SKM-1 (cell line): ENCODE data around the gene PLEKHO1.

ENCODE experiments used
- DNase-seq: peaks from one replicate; lab custom pipeline; 2025; ENCODE audit not compliant: unreplicated experiment; lab: John Stamatoyannopoulos, UW

The PLEKHO1 gene

DNA sequence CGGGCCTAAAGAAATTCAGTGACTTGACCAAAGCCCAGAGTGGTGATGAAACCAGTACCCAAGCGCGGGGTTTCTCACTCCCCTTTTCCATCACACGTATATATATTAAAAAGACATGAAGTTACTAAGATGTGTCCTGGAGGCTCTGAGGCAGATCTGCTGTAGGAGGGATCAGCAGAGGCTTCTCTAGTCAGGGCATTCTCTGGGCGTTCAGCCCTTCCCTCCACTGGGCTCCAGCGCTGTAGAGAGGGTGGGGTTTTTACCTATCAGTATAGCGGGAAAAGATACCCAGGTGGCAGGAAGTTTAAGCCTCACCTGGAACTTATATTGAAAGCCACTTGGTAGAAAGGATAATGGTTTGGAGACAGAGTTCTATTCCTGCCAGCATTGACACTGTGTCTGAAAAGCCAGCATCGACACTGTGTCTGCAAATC is 862 bp upstream of the PLEKHO1 start:
- no peak for DNase-seq

- DNase-seq, result no peak
These were observed 661 bp downstream of the PLEKHO1 start for GRCh38 chr1:150150133-150151021.

DNA sequence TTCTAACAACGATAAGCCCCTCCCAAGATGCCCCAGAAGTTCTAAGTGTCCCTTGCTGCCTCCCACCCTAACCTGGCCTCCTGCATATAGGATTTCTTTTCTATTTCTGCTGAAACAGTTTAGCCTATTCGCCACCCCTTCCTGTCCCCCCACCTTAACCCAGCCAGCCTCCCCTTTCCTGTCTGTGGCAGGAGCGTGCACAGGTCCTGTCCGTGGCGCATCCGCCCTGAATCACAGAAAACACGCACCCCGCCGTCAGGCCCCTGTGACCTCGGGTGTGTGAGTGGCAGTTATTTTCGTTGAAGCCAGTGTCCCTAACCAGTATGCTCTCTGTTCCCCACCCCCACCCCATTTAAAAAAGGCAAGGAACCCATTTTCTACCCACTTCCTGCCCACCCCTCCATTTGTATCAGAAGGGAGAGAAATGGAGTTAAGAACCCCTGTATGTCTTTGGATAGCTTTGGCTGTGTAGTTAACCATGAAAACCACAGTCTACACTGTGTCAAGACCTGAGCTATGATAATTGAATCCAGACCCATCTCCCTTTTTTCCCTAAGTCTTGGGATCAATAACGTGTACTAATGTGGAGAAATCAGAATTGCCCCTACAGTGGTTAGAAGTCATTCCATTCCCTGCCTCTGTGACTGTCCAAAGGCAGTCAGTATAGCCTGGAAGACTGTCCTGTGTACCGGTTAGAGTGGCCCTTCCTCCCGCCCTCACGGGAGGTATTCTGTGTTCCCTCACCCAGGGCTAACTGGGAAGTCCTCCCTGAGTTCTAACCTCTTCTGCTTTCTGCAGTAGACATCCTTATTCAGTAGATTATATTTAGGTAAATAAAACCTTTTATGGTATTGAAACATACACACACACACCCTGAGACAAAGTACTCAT is 1.8 kb downstream of the PLEKHO1 start:
- no peak for DNase-seq

GRCh38 chr1:150152182-150152536 is 2.4 kb downstream of the PLEKHO1 start:
- no peak for DNase-seq

GRCh38 chr1:150152772-150153456 is 3.2 kb downstream of the PLEKHO1 start:
- DNase-seq, result no peak

DNA sequence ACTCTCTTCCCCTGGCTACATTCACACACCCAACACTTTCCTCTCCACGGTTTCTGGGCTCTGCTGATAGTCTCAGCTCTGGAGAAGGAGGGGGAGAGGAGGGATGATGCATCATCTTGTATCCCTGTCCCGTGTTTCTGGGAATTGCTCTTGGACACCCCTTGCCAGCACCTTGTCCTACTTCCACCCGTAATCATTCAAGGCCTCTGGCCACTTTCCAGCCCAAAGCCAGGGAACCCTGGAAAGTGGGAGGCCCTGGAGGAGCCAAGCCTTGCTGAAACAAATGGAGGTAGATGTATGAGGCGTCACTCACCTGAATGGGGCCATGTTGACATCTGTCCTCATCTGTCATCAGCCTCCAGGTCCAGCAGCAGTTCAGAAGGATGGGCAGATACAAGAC is 4.4 kb downstream of the PLEKHO1 start:
- no peak for DNase-seq

DNA sequence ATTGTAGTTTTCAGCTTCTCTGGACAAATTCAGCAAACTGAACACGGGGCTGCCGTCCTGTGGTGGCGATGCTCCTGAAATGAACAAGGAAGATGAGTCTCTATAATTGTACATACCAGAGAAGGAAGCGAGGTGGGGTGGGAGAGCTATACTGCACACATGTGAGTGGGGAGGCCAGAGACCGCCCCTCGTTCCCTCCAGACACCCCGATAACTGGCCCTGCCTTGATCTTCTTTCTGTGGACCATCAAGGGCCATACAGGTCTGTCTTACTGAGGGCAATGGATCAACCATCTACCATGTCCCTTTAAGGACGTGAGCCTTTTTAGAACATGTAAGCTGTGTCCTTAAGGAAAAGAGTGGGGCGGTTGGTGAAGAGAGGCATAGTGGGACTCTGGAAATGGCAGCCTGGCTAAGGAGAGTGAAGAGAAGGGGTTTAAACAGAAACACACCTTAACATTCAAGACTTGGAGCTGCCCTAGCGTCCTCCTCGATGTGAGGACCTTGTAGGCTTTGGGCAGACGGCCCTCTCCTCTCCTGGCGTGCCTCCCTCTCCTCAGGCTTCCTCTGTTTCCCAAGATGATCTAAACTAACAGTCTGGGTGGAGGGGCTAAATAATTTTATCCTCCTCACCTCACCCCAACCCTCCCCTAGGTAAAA is 5.8 kb downstream of the PLEKHO1 start:
- no peak for DNase-seq

DNA sequence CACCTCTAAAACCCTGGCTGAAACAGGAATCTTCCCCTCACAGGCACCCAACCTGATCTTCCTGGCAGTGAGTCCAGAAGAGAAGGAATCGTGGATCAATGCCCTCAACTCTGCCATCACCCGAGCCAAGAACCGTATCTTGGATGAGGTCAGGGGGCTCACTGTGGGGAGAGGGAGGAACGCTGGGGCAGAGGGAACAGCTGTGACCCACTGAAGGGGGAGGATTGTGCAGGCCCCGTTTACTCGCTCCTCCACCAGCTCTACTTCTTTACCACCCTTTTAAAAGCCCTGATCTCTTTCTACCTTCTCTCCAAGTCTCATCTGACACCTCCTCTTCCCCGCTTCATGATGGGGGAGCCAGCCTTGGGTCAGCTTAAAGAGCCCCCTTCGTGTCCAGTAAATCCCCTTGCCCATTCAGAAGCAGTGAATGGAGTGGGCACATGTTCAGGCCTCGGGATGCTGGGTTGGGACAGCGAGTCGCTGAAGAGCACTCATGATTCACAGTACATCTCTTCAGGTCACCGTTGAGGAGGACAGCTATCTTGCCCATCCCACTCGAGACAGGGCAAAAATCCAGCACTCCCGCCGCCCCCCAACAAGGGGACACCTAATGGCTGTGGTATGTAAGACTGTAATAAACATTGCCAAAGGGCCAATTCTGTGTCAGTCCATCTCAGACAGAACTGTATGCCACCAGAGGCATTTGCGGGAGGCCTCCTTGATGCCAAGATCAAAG is 7.3 kb downstream of the PLEKHO1 start:
- DNase-seq, result no peak

DNA sequence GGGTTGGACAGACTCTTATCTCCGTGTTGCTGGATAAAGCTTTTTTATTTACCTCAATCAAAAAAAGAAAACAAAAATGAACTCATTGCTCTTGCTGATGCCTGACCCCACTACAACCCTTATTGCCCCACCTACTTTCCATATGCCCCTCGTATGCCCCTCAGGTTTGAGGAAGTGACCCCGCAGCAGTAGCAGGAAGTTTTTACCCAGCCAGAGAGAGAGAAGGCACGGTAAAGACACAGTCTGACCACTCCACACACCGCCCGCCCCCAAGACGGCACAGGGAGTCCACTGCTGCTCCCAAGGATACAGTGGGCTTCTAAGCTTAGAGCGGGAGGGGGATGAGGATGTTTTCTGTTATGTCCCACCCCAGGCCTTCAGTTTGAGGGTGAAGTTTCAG is 9.8 kb downstream of the PLEKHO1 start:
- DNase-seq, result peak; percentile 72

DNA sequence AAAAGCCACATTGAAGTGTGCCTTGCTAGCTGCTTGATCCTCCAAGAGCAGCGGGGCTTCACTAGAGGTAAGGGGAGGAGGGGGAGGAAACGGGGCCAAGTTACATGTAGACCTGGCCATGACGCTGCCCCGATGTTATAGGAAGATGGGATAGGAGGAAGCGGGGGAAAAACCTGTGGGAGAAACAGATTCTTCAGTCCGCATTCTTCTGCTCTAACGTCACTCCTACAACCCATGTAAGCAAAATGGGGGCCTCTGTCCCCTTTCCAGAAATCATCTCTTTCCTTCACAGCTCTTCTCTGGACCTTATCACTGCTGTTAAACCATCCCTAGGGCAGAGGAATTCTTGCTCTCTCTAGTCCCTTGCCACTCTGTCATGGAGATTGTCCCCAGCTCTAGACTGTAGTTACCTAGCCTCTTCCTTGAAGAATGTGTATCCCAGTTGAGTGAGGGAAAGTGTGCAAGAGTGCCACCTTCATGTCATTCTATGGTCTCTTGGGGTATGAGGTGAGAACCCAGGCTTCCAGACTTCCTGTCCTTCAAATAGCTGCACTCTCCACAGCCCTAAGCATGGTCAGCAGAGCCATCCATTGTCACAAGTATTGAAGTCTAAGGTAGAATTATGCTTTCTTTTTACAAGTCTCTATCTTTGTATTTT is 11.4 kb downstream of the PLEKHO1 start:
- DNase-seq, result no peak

DNA sequence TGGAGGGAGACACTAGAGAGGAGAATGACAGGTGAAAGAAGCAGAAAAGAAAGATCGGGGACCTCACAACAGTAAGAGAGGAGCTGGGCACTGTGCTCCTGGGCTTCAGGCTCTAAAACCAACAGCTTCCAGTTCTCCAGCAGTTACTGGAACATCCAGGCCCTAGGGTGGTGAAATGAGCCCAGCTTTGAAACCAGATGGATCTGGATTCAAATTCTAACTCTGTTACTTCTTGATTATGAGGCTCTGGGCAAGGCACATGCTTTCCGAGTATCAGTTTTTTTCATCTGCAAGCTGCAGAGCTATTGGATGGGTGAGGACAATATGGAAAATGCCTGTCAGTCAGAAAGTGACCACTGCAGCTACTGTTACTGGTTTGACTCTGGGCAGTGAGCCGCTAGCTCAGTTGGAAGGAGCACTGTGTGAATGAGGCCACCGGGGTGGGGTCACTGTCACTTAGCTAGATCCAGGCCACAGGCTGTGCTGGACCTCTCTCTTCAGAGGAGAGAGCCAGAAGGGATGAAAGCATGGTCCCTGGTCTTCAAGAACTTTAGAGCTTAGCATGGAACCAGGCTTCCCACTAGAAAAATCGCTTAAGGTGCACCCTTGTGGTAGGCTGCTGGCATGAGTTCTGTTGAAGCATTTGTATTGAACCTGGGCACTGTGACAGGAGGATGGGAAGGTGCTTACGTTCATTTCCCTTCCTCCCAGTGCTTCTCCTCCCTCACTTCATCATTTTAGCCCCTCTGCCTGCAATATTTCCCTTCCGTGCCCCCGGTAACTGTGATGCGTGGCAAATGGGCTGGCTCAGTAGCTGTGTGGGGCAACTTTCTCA is 12.2 kb downstream of the PLEKHO1 start:
- DNase-seq, result no peak

- no peak for DNase-seq
These were observed 12.8 kb downstream of the PLEKHO1 start for GRCh38 chr1:150162582-150162861.

GRCh38 chr1:150162862-150163706 is 13.4 kb downstream of the PLEKHO1 start:
- DNase-seq, result peak; percentile 83

GRCh38 chr1:150164224-150164623 is 14.5 kb downstream of the PLEKHO1 start:
- no peak for DNase-seq

DNA sequence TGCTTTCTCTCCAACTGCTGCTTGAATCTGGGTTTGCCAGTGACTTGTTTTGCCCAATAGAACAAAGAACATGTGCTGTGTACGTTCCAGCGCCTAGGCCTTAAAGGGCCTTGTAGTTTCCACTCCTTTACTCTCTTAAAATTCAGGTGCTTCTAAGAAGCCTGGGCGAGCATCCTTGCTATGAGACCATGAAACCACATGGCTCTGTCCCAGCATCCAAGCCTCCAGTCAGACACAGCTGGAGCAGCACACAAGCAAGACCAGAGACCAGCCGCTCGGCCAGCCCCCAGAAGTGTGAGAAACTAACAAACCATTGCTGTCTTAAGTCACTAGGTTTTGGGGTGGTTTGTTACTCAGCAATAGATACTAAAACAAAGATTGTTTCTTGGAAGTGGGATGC is 15.1 kb downstream of the PLEKHO1 start:
- DNase-seq, result no peak

GRCh38 chr1:150165622-150166612 is 16.2 kb downstream of the PLEKHO1 start:
- peak; percentile 44 for DNase-seq
